ENCODE results near the gene CCSER1.

- no peak for TF ChIP-seq ZBTB33 (IDR thresholded peaks at IDR 0.05)
- no peak for TF ChIP-seq CTCF (IDR thresholded peaks at IDR 0.05; ENCODE audit: low read depth, low read length, missing input control)
- no peak for TF ChIP-seq RAD21 (IDR thresholded peaks at IDR 0.05)
- no peak for TF ChIP-seq SP1 (IDR thresholded peaks at IDR 0.05)
- no peak for TF ChIP-seq GABPA (IDR thresholded peaks at IDR 0.05 in 1 of 2, conservative IDR thresholded peaks at IDR 0.05 in 1 of 2)
- TF ChIP-seq TAF1 (conservative IDR thresholded peaks at IDR 0.05), result no peak
- no peak for TF ChIP-seq MAX (IDR thresholded peaks at IDR 0.05)
- TF ChIP-seq JUND (IDR thresholded peaks at IDR 0.05), result no peak
- TF ChIP-seq RXRA (IDR thresholded peaks at IDR 0.05), result no peak
- no peak for TF ChIP-seq HNF4G (IDR thresholded peaks at IDR 0.05)
- TF ChIP-seq YY1 (IDR thresholded peaks at IDR 0.05), result no peak
- TF ChIP-seq EGR1 (IDR thresholded peaks at IDR 0.05; ENCODE audit: low read depth in 2 of 2), result no peak
Observed at GRCh38 chr4:90127223-90127705, at the start of gene CCSER1.

Data from liver (tissue), 3 donors.